GM12874 (cell line): Measurements from ENCODE around the gene EVA1C.

Experiments used
- CTCF ChIP-seq: IDR thresholded peaks from 2 replicates; pipeline ENCODE4 v1.5.1; 2011; ENCODE audit warnings: low read depth, mild to moderate bottlenecking, control low read depth, low read length, moderate library complexity; ENCODE audit not compliant: insufficient read depth

EVA1C gene

GRCh38 chr21:32412162-32413014, at the start of gene EVA1C:
Gene EVA1C (plus strand): TSS chr21:32412706. CDS start chr21:32412854, 148 bp downstream.
- TF ChIP-seq CTCF, result no peak

GRCh38 chr21:32364387-32364786, 48.1 kb upstream of the EVA1C start:
- TF ChIP-seq CTCF, result no peak

- no peak for TF ChIP-seq CTCF
Observed at GRCh38 chr21:32364796-32365195, 47.7 kb upstream of the EVA1C start.

- no peak for TF ChIP-seq CTCF
Observed at GRCh38 chr21:32366191-32366590, 46.3 kb upstream of the EVA1C start.

- no peak for TF ChIP-seq CTCF
Observed at GRCh38 chr21:32367158-32367557, 45.3 kb upstream of the EVA1C start.

GRCh38 chr21:32368386-32368785, 44.1 kb upstream of the EVA1C start:
- no peak for TF ChIP-seq CTCF

- no peak for TF ChIP-seq CTCF
Observed at GRCh38 chr21:32370998-32371766, 41.3 kb upstream of the EVA1C start.
